Measurements from ENCODE around the gene ITGAX. TPM values are rescaled to one million over a fixed set of nuclear protein-coding genes. Genes with fewer than 3 reads are reported as not detected.

Gene ITGAX
- total RNA-seq, 4 donors from 2014 or later = 0.22 to 0.91 (median 0.56) TPM

- no peak for ATAC-seq
- H3K36me3 ChIP-seq = no peaks in the 10 kb centered on the region
- no peaks in the 10 kb centered on the region for H3K4me1 ChIP-seq
- in situ Hi-C loops (cut with MboI; ENCODE audit: low sequenced_read_pairs in 4 of 4) (loop anchor here in 1 of 4 donors (25.0 kb wide), 1 partner anchor 197 kb away; the partner anchor contains the start of genes PYCARD, PYDC1 and TRIM72), intact Hi-C loops (cut with DNase I; ENCODE audit: low total_unique reads) (no loop called here)
- no peak for DNase-seq
- peaks cover 0 to 4% (median 0%) of the 10 kb centered on the region in 3 donors for H3K27me3 ChIP-seq
- no peaks in the 10 kb centered on the region for H3K9me3 ChIP-seq
- H3K4me3 ChIP-seq = no peak overlapping the region
- no peak for TF ChIP-seq CTCF (IDR thresholded peaks at IDR 0.05 in 4 of 5, conservative IDR thresholded peaks at IDR 0.05 in 1 of 5)
- no peak for TF ChIP-seq POLR2A (IDR thresholded peaks at IDR 0.05)
- no peak overlapping the region for H3K27ac ChIP-seq
These were observed 54.5 kb downstream of the ITGAX start for GRCh38 chr16:31409433-31409832.

GRCh38 chr16:31410082-31410481 is 55.1 kb downstream of the ITGAX start:
- in situ Hi-C loops (cut with MboI; ENCODE audit: low sequenced_read_pairs in 4 of 4) = loop anchor here in 1 of 4 donors (25.0 kb wide), 1 partner anchor 198 kb away; the partner anchor contains the start of genes PYCARD, PYDC1 and TRIM72
- TF ChIP-seq POLR2A (IDR thresholded peaks at IDR 0.05) (no peak), CTCF (IDR thresholded peaks at IDR 0.05 in 4 of 5, conservative IDR thresholded peaks at IDR 0.05 in 1 of 5) (no peak)
- intact Hi-C loops (cut with DNase I; ENCODE audit: low total_unique reads) = no loop called here
- Histone ChIP-seq H3K27me3 (peaks cover 0 to 4% (median 0%) of the 10 kb centered on the region in 3 donors), H3K27ac (no peak overlapping the region), H3K9me3 (no peaks in the 10 kb centered on the region), H3K4me3 (no peak overlapping the region), H3K4me1 (no peaks in the 10 kb centered on the region), H3K36me3 (no peaks in the 10 kb centered on the region)
- ATAC-seq = no peak
- no peak for DNase-seq

GRCh38 chr16:31411024-31411844 is 56.3 kb downstream of the ITGAX start:
- H3K36me3 ChIP-seq = no peaks in the 10 kb centered on the region
- TF ChIP-seq POLR2A (IDR thresholded peaks at IDR 0.05) (no peak), CTCF (IDR thresholded peaks at IDR 0.05 in 4 of 5, conservative IDR thresholded peaks at IDR 0.05 in 1 of 5) (no peak)
- H3K27ac ChIP-seq = no peak overlapping the region
- no peak overlapping the region for H3K4me3 ChIP-seq
- DNase-seq (no peak), ATAC-seq (no peak)
- in situ Hi-C loops (cut with MboI; ENCODE audit: low sequenced_read_pairs in 4 of 4) = loop anchor here in 1 of 4 donors (25.0 kb wide), 1 partner anchor 199 kb away; the partner anchor contains the start of genes PYCARD, PYDC1 and TRIM72
- intact Hi-C loops (cut with DNase I; ENCODE audit: low total_unique reads) = no loop called here
- H3K4me1 ChIP-seq = no peaks in the 10 kb centered on the region
- peaks cover 0 to 4% (median 0%) of the 10 kb centered on the region in 3 donors for H3K27me3 ChIP-seq
- H3K9me3 ChIP-seq = no peaks in the 10 kb centered on the region

- intact Hi-C loops (cut with DNase I; ENCODE audit: low total_unique reads) = no loop called here
- Histone ChIP-seq H3K27ac (no peak overlapping the region), H3K36me3 (no peaks in the 10 kb centered on the region), H3K4me1 (no peaks in the 10 kb centered on the region), H3K4me3 (no peak overlapping the region), H3K9me3 (no peaks in the 10 kb centered on the region), H3K27me3 (peaks cover 0 to 4% (median 0%) of the 10 kb centered on the region in 3 donors)
- in situ Hi-C loops (cut with MboI; ENCODE audit: low sequenced_read_pairs in 4 of 4) = loop anchor here in 1 of 4 donors (25.0 kb wide), 1 partner anchor 200 kb away; the partner anchor contains the start of genes PYCARD, PYDC1 and TRIM72
- no peak for TF ChIP-seq POLR2A (IDR thresholded peaks at IDR 0.05)
- no peak for TF ChIP-seq CTCF (IDR thresholded peaks at IDR 0.05 in 4 of 5, conservative IDR thresholded peaks at IDR 0.05 in 1 of 5)
- ATAC-seq (no peak), DNase-seq (no peak)
These were observed 57.8 kb downstream of the ITGAX start for GRCh38 chr16:31412750-31413149.

Data from gastrocnemius medialis (tissue), 4 donors.